GM18508 (cell line): Measurements from ENCODE around the gene RBM23.
A peak's percentile ranks its signal among the peaks of the same experiment; 100 is the strongest.
"Not testable (repeated sequence)": the region's sequence is repeated elsewhere in the genome, so short reads cannot be mapped to it uniquely, and the experiment has no call there.

Experiments used
- ATAC-seq: cut with Tn5 transposase; IDR thresholded peaks from one replicate; pipeline ENCODE4 v1.9.1; 2021; ENCODE audit warnings: moderate number of reproducible peaks; ENCODE audit not compliant: insufficient read depth, unreplicated experiment

Gene RBM23

GRCh38 chr14:22871224-22872032 lies 47.5 kb downstream of the RBM23 start, which contains the start of gene LRP10:
TSS of gene LRP10 (plus strand) at chr14:22871740. CDS start at chr14:22872304, 564 bp downstream.
- ATAC-seq, result peak; percentile 37

GRCh38 chr14:22870811-22871223 lies 48.1 kb downstream of the RBM23 start:
- peak; percentile 51 for ATAC-seq

DNA sequence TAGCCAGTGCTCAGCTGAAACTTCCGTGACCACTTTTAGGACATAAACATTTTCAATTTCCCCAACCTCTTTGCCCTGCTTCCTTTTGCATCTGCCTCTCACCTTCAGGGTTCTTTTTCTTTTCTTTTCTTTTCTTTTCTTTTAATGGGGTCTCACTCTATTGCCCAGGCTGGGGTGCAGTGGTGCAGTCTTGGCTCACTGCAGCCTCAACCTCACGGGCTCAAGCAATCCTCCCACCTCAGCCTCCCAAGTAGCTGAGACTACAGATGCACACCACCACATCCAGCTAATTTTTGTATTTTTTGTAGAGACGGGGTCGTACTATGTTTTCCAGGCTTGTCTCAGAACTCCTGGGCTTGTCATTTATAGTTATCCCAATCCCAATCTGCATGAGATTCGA lies 52.1 kb downstream of the RBM23 start:
- no peak for ATAC-seq

DNA sequence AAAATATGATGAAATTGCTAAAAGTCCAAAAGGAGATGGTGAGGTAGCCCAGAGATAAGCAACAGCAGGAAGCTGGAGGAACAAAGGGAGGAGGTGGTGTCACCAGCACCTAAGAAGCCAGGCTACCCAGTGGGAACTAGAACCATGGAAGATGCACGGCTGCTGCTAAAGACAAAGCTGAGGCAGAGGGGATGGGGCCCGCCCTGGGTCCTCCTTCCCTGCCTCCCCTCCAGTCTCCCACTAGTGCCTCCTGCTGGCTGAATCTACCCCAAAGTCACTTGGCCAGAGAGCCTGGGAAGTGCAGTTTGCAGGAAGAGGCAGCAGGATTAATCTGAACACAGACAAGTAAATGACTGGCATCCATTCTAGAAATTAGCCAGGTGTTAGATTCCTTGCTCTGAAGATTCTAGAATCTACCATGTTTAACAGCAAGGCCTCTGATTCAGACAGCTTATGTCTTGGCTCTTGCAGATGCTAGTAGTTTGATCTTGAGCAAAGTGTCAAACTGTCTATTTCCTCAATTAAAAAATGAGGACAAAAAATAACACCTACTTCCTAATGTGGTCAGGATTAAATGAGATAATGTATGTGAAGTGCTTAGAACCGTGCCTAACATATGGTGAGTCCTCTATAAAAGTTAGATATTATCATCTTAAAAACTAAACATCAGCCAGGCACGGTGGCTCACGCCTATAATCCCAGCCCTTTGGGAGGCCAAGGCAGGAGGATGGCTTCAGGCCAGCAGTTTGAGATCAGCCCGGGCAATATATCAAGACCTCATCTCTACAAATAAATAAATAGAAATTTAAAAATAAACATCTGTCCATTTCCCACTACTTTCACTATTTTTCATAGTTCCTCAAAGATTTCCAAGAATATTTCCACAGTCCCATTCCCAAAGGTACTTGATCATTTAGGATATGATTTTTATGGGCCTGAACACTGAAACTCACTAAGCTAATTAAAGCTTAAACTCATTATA lies 53.2 kb downstream of the RBM23 start:
- ATAC-seq, result no peak

DNA sequence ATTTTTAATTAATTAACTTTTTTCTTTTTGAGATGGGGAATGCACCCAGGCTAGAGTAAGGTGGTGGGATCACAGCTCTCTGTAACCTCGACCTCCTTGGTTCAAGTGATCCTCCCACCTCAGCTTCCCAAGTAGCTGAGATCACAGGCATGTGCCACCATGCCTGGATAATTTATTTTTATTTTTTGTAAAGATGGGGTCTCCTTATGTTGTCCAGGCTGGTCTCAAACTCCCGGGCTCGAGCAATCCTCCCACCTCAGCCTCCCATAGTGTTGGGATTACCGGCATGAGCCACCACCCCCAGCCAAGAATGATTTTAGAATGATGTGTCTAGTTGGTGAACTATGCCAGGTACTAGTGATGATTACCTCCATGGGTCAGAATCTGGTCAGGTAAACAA lies 54.0 kb downstream of the RBM23 start:
- ATAC-seq, result no peak

DNA sequence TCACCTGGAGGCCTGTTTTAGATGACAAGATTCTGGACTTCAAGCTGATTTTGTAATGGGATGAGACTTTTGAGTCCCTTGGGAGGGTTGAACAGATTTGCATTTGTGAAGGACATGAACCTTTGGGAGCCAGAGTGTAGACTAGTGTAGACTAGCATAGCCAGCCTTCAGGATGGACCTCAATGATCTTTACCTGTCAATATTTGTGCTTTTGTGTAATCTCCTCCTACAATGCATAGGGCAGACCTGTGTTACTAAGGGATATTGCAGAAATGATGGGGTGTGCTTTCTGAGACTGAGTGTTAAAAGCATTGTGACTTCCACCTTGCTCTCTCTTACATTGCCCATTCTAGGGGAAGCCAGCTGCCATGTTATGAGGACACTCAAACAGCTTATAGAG lies 57.3 kb downstream of the RBM23 start:
- ATAC-seq, result no peak

- ATAC-seq, result not testable (repeated sequence)
Observed at GRCh38 chr14:22860377-22860776, 58.6 kb downstream of the RBM23 start.

DNA sequence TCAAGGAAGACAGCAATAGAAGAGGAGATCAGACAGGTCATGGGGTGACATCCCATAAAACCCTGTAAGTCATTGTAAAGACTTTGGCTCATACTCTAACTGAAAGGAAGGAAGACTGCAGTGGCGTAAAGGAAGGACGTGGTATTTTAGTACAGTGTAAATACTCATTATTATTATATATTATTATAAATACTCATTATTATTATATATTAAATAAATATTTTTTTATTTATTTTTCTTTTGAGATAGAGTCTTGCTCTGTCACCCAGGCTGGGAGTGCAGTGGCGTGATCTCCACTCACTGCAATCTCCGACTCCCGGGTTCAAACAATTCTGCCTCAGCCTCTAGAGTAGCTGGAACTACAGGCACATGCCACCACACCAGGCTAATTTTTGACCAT lies 62.5 kb downstream of the RBM23 start:
- no peak for ATAC-seq

DNA sequence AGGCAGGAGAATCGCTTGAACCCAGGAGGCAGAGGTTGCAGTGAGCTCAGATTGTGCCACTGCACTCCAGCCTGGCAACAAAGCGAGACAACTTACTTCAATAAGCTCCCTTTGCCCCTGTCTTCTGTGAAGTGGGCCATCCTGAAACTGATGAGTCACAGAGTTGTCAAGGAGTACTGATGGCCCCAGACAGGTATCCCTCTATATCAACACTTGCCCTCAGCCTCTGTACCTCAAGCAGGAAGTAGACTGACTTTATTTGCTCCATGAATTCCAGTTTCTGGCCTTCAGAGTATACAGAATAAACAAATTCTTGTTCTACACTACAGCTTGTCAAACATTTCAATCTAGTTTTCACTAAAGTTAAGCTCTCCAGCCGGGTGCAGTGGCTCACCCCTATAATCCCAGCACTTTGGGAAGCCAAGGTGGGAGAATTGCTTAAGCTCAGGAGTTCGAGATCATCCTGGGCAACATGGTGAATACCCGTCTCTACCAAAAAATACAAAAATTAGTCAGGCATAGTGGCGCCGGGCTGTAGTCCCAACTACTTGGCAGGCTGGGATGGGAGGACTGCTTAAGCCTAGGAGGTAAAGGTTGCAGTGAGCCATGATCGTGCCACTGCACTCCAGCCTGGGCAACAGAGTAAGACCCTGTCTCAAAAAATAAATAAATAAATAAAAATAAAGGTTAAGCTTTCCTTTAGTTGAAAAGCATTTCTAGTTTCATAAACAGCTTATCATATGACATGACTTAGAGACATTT lies 63.8 kb downstream of the RBM23 start:
- ATAC-seq, result no peak

- ATAC-seq, result not testable (repeated sequence)
Observed at GRCh38 chr14:22854296-22854695, 64.7 kb downstream of the RBM23 start.

DNA sequence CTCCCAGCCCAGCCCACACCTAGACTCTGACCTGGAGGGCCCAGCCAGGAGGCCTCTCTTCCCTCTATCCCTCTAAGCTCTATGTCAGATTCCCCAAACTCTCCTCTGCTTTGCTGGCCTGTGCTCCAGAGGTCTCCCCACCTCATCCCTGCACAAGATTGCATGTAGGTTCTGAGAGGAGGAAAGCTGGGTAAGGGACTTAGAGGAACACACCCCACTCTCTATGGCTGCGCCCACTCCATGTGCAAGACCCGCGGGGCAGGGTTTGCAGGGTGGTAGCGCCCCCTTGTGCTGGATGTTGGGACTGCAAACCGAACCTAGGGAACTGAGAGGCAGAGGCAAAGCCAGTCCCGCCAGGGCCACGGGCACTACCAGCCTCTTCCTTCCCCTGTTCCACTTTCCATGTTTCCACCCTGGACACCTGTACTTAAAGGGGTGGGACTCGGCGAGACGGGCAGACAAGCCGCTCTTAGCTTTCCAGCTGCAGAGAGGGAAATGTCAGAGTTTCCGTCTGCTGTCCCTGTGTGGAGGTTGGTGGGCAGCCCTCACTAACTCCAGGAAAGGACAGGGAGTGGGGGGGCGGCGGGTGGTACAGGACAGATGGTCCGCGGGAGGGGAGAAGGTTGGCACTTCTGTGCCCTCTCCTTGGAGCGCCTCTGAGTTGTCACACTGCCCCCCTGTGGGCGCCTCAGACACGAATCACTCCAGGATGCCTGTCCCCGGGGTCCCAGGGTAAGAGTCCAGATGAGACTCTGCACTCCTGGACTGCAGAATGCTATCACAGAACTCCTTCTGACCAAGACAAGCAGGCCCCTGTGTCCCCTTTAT lies 65.8 kb downstream of the RBM23 start:
- ATAC-seq, result no peak

DNA sequence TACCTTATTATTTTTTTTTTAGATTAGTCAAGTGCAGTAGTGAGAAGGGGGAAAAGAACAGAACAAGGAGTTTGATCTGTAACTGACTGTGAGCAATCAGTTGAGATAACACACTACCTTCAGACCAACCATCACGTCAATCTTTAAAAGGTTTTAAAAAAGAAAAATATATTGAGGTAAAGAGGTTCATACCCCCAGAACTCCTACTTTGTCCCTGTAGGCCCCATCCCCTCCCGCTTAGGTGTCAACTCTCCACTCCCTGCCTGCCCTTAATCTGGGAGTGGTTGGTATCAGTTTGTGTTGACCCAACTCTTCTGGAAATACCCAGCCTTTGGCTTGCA lies 66.4 kb downstream of the RBM23 start:
- no peak for ATAC-seq

DNA sequence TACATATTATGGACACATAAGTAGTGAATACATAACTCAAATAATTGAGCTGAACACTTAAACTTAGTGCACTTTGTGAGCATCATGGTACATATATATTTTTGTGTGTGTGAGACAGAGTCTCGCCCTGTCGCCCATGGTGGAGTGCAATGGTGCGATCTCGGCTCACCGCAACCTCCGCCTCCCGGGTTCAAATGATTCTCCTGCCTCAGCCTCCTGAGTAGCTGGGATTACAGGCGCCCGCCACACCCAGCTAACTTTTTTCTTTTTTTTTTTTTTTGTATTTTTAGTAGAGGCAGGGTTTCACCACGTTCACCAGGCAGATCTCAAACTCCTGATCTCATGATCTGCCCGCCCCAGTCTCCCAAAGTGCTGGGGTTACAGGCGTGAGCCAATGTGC lies 66.8 kb downstream of the RBM23 start:
- not testable (repeated sequence) for ATAC-seq

DNA sequence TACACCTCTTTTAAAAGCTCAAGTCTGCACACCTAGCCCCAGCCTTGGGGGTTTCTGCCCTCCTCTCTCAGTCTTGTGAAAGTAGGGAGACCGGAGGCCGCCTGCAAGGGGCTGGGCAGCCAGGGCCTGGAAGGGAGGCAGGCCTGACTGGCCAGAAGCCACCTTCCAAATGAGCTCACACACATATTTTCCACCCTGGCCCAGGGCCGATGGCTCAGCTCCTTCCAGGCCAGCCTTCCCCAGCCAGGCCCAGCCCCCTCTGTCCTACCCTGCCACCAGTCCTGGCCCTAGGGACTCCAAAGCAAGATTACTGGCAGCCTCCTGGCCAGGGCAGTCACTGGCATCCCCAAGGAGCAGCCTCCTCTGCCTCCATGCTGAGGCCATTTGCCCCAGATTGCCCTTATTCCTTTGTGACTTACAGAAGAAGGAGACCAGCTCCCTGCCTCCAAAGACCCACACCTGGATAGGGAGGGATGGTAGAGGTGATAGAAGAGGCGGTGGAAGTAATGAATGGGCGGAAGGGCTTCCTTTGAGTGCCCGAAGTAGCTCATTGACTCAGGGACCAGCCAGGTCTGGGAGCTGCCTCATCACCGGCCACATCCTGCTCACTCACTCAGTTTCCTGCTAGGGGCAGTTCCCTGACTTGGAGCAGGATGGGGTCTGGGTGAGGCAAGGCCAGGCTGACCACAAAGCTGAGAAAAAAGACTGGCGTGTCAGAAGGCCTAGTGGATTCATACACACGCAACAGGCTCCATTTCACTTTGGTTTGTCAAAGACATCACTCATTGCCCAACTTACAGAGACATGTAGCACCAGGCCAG lies 67.8 kb downstream of the RBM23 start:
- no peak for ATAC-seq

DNA sequence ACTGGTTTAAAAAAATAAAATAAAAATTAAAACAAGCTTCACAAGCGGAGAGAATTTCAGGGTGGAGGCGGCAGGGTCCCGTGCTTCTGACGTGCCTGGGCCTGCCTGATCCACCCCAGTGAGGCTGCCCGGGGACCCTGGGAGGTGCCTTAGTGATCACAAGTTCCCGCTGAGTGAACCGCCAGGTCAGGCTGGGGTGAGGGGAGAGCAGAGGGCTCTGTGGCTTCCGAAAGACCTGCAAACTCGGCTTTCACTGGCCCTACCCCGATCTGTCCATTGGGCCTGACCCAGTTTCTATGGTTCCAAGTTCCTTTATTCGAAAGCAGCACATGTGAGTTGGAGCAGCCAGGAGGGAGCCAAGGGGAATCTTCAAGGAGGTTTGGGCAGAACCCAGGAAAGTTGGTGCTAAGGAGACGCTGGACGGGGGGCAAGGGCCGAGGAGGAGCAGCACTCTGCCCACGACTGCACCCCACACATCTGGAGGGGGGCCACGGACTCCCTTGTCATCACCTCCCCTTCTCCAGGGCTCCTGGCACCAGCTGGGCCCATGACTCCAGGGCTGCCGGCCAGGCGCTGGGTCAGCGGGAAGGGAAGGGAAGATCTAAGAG lies 69.6 kb downstream of the RBM23 start:
- no peak for ATAC-seq

DNA sequence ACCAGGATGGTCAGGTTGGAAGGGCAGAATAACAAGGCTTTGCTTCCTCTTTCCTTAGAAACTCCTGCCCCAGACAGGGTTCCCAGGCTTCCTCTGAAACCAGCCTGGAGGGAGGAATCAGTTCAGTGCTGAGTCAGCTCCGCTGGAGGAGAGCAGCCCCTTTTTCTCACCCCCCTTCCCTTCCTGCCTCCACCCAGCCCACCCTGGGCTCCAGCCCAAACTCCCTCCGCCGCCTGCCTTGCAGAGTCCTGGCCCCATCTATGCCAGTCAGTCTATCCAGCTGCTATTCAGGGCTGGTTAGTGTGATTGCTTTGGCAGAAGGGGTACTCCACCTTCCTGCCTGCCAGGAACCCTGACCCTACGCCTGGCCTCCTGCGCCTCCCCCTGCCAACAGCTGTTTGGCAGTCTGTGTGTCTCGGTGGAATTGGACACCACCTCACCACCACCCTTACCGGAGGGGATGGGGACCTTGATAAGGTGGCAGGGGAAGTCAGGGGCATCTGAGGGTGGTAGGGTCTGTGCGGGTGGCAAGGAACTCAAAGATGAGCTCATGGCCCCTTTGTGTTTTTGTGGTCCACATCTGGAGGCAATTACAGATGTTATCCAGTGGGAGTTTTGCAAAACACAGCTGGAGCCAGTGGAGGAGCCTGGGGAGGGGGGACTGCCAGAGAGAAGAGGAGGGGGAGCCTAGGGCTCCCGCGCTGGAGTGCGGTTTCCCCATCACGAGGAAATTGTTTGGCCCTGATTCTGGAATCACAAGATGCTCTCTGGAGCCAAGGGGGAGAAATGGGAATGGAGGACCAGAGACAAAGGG lies 70.4 kb downstream of the RBM23 start:
- no peak for ATAC-seq

GRCh38 chr14:22847661-22848341 lies 71.1 kb downstream of the RBM23 start:
- no peak for ATAC-seq
